HL-60 (cell line): ENCODE results near the gene ASIC3.

Experiments
- DNase-seq, 2 experiments: peaks; one replicate each; pipeline ENCODE4 v3.0.0-alpha.2; 2010 to 2020; ENCODE audit warnings: low read depth in 1 of 2, low spot score in 1 of 2
- H3K27ac ChIP-seq: fragments of 250-450 bp; sonication (Bioruptor Pico); replicated peaks from 2 replicates; pipeline ENCODE4 v1.5.1; 2020; ENCODE audit warnings: mild to moderate bottlenecking, moderate library complexity
- H3K27me3 ChIP-seq: fragments of 250-450 bp; sonication (Bioruptor Pico); 2 replicates; pipeline ENCODE4 v1.5.1; 2021; ENCODE audit warnings: mild to moderate bottlenecking, moderate library complexity; ENCODE audit not compliant: insufficient read depth, poor library complexity, severe bottlenecking
- H3K4me3 ChIP-seq: replicated peaks from 2 replicates; pipeline ENCODE4 v1.5.1; 2011; ENCODE audit warnings: mild to moderate bottlenecking, control low read depth, low read length; ENCODE audit not compliant: insufficient read depth
- GABPA ChIP-seq: IDR thresholded peaks from 2 replicates; pipeline ENCODE4 v1.6.1; 2012; ENCODE audit warnings: low read depth
- POLR2AphosphoS5 ChIP-seq: IDR thresholded peaks from 2 replicates; pipeline ENCODE4 v1.6.1; 2012; ENCODE audit warnings: low read depth
- SPI1 ChIP-seq: IDR thresholded peaks from 2 replicates; pipeline ENCODE4 v1.6.1; 2012; ENCODE audit warnings: low read depth, mild to moderate bottlenecking, borderline replicate concordance
- TF ChIP-seq, protein P1 (sequence below): IDR thresholded peaks from 2 replicates; pipeline ENCODE4 v1.6.1; 2012; ENCODE audit warnings: low read depth; ENCODE audit not compliant: insufficient replicate concordance
- TF ChIP-seq, protein P2 (sequence below): IDR thresholded peaks from one replicate; pipeline ENCODE4 v1.5.1; 2011; ENCODE audit warnings: low read length, control low read depth, inconsistent platforms; ENCODE audit not compliant: insufficient read depth

ASIC3 gene

DNA sequence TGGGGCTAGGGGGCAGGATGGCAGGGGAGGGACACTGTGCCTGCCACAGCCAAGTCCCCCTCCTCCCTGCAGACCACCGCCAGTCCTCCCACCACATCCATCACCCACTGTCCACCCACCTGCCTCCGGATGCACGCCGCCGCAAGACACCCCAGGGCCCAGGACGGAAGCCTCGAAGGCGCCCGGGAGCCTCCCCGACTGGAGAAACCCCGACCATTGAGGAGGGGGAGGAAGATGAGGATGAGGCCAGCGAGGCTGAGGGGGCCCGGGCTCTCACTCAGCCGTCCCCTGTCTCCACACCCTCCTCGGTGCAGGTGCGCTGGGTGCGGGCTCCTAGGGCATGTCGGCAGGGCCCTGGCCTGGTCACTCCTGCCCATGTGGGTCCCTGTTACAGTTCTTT lies 16.1 kb downstream of the ASIC3 start:
- Histone ChIP-seq H3K27me3 (no peaks in the 10 kb centered on the region), H3K27ac (no peak overlapping the region), H3K4me3 (no peak overlapping the region)
- no peak for TF ChIP-seq GABPA
- TF ChIP-seq, protein P1, sequence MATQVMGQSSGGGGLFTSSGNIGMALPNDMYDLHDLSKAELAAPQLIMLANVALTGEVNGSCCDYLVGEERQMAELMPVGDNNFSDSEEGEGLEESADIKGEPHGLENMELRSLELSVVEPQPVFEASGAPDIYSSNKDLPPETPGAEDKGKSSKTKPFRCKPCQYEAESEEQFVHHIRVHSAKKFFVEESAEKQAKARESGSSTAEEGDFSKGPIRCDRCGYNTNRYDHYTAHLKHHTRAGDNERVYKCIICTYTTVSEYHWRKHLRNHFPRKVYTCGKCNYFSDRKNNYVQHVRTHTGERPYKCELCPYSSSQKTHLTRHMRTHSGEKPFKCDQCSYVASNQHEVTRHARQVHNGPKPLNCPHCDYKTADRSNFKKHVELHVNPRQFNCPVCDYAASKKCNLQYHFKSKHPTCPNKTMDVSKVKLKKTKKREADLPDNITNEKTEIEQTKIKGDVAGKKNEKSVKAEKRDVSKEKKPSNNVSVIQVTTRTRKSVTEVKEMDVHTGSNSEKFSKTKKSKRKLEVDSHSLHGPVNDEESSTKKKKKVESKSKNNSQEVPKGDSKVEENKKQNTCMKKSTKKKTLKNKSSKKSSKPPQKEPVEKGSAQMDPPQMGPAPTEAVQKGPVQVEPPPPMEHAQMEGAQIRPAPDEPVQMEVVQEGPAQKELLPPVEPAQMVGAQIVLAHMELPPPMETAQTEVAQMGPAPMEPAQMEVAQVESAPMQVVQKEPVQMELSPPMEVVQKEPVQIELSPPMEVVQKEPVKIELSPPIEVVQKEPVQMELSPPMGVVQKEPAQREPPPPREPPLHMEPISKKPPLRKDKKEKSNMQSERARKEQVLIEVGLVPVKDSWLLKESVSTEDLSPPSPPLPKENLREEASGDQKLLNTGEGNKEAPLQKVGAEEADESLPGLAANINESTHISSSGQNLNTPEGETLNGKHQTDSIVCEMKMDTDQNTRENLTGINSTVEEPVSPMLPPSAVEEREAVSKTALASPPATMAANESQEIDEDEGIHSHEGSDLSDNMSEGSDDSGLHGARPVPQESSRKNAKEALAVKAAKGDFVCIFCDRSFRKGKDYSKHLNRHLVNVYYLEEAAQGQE = no peak
- TF ChIP-seq POLR2AphosphoS5 = no peak
- no peak for TF ChIP-seq SPI1
- TF ChIP-seq, protein P2, sequence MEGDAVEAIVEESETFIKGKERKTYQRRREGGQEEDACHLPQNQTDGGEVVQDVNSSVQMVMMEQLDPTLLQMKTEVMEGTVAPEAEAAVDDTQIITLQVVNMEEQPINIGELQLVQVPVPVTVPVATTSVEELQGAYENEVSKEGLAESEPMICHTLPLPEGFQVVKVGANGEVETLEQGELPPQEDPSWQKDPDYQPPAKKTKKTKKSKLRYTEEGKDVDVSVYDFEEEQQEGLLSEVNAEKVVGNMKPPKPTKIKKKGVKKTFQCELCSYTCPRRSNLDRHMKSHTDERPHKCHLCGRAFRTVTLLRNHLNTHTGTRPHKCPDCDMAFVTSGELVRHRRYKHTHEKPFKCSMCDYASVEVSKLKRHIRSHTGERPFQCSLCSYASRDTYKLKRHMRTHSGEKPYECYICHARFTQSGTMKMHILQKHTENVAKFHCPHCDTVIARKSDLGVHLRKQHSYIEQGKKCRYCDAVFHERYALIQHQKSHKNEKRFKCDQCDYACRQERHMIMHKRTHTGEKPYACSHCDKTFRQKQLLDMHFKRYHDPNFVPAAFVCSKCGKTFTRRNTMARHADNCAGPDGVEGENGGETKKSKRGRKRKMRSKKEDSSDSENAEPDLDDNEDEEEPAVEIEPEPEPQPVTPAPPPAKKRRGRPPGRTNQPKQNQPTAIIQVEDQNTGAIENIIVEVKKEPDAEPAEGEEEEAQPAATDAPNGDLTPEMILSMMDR = no peak
- DNase-seq = no peak

DNA sequence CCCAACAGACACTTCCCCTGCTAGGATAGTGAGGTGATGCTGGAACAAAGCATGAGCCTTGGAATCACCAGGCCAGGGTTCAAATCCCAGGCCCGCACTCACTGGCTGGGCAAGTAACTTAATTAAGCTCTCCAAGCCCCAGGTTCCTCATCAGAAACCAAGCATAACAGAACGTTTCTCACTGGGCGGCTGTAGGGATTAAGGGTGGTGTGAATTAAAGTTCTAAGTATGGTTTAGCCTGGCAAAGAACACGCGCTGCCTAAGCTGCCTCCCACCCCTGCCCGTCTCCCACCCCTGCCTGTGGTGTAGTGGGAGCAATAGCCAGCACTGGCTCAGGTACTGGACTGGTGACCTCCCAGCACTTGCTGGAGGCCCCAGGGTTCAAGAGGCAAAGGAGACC lies 16.7 kb downstream of the ASIC3 start:
- Histone ChIP-seq H3K4me3 (no peak overlapping the region), H3K27me3 (no peaks in the 10 kb centered on the region), H3K27ac (no peak overlapping the region)
- no peak for DNase-seq
- no peak for TF ChIP-seq SPI1
- no peak for TF ChIP-seq POLR2AphosphoS5
- TF ChIP-seq, protein P1 = no peak
- TF ChIP-seq, protein P2 = no peak
- TF ChIP-seq GABPA = no peak

DNA sequence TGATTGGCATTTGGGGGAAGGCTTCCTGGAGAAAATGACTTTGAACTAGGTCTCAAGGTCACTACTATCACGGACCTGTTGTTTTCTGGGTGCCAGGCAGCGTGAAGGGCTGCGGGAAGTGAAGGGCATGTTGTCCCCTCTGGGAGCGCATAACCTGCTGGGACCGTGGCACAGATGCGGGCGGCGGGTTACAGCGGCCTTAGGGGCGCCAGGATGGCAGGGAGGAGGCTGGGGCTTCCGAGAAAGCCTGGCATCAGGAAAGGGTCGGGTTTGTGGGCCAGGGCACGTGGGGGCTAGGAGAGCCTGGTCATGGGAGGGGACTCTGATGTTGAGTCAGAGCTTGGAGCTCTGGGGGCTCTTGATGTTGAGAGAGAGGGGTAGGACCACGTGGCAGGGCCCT lies 17.2 kb downstream of the ASIC3 start:
- no peak for DNase-seq
- Histone ChIP-seq H3K27ac (no peak overlapping the region), H3K27me3 (no peaks in the 10 kb centered on the region), H3K4me3 (no peak overlapping the region)
- TF ChIP-seq, protein P2 = no peak
- TF ChIP-seq, protein P1 = no peak
- TF ChIP-seq POLR2AphosphoS5 (no peak), SPI1 (no peak), GABPA (no peak)
